Colonic mucosa (tissue), 4 donors: ENCODE measurements around the gene PLAAT4. TPM values are rescaled to one million over a fixed set of nuclear protein-coding genes. Genes with fewer than 3 reads are reported as not detected.
"Not testable (repeated sequence)": the region's sequence is repeated elsewhere in the genome, so short reads cannot be mapped to it uniquely, and the experiment has no call there.

Experiments
- DNase-seq: peaks from one replicate; pipeline ENCODE4 v3.0.0-alpha.2; 2020
- H3K27ac ChIP-seq: fragments of 200-600 bp; one replicate; pipeline ENCODE4 v1.8.0; 2021
- H3K27me3 ChIP-seq: fragments of 200-600 bp; one replicate; pipeline ENCODE4 v1.8.0; 2021
- H3K36me3 ChIP-seq: fragments of 200-600 bp; one replicate; pipeline ENCODE4 v1.8.0; 2021
- H3K4me1 ChIP-seq: fragments of 200-600 bp; one replicate; pipeline ENCODE4 v1.8.0; 2021; ENCODE audit warnings: mild to moderate bottlenecking
- H3K4me3 ChIP-seq: fragments of 200-600 bp; one replicate; pipeline ENCODE4 v1.8.0; 2021
- H3K9ac ChIP-seq, 2 donors: one replicate each; pipeline ENCODE4 v1.7.0; 2013; ENCODE audit warnings: control low read depth in 2 of 2, low read depth in 2 of 2, low read length in 2 of 2
- H3K9me3 ChIP-seq: fragments of 200-600 bp; one replicate; pipeline ENCODE4 v1.8.0; 2021
- intact Hi-C: fragments of 100-400 bp; cut with DNase I; formaldehyde crosslinking; loops from one replicate; pipeline ENCODE4 v1.14.1; 2022
- total RNA-seq, 2 donors: library from RNA; stranded (reverse); fragmentation: NEBNext Ultra II Directional in 1 of 2; extraction: Animal tissue kit (Norgen Biotek cat#: 25700) in 1 of 2; gene quantifications; one replicate each; pipeline ENCODE4 v1.2.1, GENCODE V29; 2021
- TF ChIP-seq, protein P1 (sequence below): fragments of 200-600 bp; IDR thresholded peaks from one replicate; pipeline ENCODE4 v1.8.0; 2022; ENCODE audit warnings: antibody characterized with exemption, mild to moderate bottlenecking
- donor health status: healthy.
- donor health status: DM: no; HTN: no; CAD: no.
- donor health status: DM: no; HTN: no; CAD: no.

Gene PLAAT4
- total RNA-seq, 2 donors from 2014 or later, result 9.9 to 40.7 TPM

DNA sequence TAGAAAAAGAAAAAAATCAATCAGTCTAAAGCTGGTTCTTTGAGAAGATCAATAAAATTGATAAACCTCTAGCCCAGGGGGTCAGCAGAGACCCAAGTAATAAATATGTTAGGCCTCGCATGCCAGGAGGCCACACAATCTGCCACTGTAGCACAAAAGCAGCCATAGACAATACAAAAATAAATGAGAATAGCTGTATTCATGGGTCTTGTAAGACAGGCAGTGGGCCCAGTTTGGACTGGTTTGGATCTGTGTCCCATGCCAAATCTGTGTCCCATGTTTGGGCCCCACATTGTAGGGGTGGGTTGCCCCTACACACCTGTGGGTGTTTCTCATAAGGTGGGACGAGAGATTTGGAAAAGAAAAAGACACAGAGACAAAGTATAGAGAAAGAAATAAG, 6.6 kb upstream of the PLAAT4 start:
- Histone ChIP-seq H3K36me3 (no peaks in the 10 kb centered on the region), H3K4me1 (no peaks in the 10 kb centered on the region), H3K27me3 (no peaks in the 10 kb centered on the region), H3K4me3 (no peak overlapping the region), H3K9me3 (no peaks in the 10 kb centered on the region), H3K27ac (no peak overlapping the region), H3K9ac (no peak overlapping the region)
- TF ChIP-seq, protein P1, sequence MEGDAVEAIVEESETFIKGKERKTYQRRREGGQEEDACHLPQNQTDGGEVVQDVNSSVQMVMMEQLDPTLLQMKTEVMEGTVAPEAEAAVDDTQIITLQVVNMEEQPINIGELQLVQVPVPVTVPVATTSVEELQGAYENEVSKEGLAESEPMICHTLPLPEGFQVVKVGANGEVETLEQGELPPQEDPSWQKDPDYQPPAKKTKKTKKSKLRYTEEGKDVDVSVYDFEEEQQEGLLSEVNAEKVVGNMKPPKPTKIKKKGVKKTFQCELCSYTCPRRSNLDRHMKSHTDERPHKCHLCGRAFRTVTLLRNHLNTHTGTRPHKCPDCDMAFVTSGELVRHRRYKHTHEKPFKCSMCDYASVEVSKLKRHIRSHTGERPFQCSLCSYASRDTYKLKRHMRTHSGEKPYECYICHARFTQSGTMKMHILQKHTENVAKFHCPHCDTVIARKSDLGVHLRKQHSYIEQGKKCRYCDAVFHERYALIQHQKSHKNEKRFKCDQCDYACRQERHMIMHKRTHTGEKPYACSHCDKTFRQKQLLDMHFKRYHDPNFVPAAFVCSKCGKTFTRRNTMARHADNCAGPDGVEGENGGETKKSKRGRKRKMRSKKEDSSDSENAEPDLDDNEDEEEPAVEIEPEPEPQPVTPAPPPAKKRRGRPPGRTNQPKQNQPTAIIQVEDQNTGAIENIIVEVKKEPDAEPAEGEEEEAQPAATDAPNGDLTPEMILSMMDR, result no peak
- DNase-seq, result no peak
- intact Hi-C loops, result no loop called here

DNA sequence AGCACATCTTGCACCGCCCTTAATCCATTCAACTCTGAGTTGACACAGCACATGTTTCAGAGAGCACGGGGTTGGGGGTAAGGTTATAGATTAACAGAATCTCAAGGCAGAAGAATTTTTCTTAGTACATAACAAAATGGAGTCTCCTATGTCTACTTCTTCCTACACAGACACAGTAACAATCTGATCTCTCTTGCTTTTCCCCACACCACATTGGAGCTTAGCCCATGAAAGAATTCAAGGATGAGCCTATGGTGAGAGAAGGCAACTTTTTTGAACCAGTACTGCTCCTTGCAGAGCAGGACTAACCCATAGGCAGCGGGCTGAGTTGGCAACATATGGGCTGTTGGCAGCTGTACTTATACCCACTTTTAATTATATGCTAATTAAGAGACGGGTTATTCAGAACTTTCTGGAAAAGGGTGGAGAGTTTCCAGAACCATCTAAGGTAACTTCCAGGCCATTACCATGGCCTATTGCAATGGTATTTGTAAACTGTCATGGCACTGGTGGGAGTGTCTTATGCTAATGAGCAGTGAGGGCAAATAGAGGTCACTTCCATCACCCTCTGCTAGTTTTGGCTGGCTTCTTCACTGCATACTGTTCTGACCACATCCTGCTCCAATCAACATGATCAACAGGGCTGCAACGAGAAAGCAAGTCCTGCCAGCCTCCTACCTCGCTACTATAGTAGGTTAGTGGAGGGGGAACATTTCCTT, 5.4 kb upstream of the PLAAT4 start:
- H3K4me1 ChIP-seq, H3K27me3 ChIP-seq, H3K36me3 ChIP-seq, H3K4me3 ChIP-seq, H3K9ac ChIP-seq, intact Hi-C loops, H3K9me3 ChIP-seq, H3K27ac ChIP-seq: not testable (repeated sequence)
- peak; percentile 26 for DNase-seq

DNA sequence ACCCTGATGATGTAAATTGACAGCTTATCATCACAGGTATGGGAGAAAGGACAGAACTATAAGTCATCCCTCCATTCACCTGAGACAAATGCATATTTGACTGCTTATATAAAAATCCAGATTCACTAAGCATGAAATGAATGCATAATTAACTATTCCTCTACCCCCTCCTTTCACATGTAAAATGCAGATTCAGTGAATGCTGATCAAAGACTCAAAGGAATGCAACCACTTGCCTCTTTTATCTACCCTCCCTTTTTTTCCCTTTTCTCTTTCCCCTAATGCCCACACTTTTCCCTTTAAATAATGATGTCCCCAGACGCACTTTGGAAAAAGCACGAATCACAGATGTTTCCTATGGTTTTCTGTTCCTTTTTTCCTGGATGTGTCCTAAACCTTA, 4.5 kb upstream of the PLAAT4 start:
- Histone ChIP-seq H3K4me1 (peaks cover 6% of the 10 kb centered on the region), H3K9me3 (no peaks in the 10 kb centered on the region), H3K36me3 (no peaks in the 10 kb centered on the region), H3K27me3 (no peaks in the 10 kb centered on the region), H3K9ac (no peak overlapping the region), H3K4me3 (no peak overlapping the region), H3K27ac (no peak overlapping the region)
- intact Hi-C loops, result no loop called here
- TF ChIP-seq, protein P1, result no peak
- DNase-seq, result no peak

DNA sequence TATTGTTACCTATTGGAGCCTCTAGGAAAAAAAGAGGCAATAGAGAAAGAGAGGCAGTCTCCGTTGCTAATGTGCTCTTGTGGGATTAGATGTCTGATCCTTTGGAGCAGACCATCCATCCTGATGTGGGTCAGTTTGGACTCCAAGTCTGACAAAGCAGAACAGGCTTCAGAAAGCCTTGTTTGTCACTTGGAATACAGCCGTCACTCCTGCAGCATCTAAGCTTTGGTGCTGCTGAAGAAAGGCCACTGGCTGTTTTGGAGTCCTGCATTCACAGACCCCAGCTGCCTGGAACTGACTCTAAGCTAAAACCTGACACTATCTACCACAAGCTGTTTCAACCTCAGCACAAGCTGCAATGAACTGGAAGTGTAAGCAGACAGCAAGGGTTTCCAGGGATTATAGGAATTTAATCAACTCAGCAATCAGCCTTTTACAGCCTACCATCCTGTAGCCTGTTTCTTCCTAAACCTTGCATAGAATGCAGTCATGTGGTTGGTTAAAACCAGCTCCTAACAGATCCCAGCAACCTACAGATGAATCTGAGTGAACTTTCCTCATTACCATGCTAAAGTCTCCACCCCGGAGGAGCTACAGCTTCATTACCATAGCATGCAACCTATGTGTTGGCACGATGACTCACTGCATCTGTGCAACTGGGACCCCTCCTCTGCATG, 3.7 kb upstream of the PLAAT4 start:
- H3K36me3 ChIP-seq, result no peaks in the 10 kb centered on the region
- H3K27me3 ChIP-seq, result no peaks in the 10 kb centered on the region
- H3K27ac ChIP-seq, result no peak overlapping the region
- H3K4me1 ChIP-seq, result peaks cover 9% of the 10 kb centered on the region
- no peak for DNase-seq
- intact Hi-C loops, result no loop called here
- no peak overlapping the region for H3K4me3 ChIP-seq
- no peaks in the 10 kb centered on the region for H3K9me3 ChIP-seq
- no peak overlapping the region for H3K9ac ChIP-seq
- TF ChIP-seq, protein P1, result no peak

DNA sequence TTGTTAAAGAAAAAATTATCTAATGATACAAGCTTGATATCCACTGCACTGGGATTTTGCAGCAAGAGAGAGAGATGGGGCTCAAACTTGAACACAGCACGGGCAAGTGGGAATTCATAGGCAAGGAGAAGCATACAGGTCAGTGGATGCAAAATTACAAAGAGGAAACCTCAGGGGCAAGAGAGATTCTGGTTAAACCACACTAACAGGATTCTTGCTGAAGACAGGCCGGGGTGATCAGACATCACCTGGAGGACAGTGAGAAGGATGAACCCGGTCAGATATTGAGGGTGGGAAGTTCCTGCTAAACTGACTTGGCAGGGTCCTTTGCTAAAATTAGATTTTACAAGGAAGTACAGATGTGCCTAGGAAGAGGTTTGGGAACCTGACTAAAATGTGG, 2.5 kb upstream of the PLAAT4 start:
- no peak overlapping the region for H3K4me3 ChIP-seq
- no peak for DNase-seq
- no peaks in the 10 kb centered on the region for H3K27me3 ChIP-seq
- H3K9ac ChIP-seq, result no peak overlapping the region
- TF ChIP-seq, protein P1, result no peak
- no peaks in the 10 kb centered on the region for H3K9me3 ChIP-seq
- peaks cover 10% of the 10 kb centered on the region for H3K4me1 ChIP-seq
- intact Hi-C loops, result no loop called here
- H3K36me3 ChIP-seq, result no peaks in the 10 kb centered on the region
- no peak overlapping the region for H3K27ac ChIP-seq

DNA sequence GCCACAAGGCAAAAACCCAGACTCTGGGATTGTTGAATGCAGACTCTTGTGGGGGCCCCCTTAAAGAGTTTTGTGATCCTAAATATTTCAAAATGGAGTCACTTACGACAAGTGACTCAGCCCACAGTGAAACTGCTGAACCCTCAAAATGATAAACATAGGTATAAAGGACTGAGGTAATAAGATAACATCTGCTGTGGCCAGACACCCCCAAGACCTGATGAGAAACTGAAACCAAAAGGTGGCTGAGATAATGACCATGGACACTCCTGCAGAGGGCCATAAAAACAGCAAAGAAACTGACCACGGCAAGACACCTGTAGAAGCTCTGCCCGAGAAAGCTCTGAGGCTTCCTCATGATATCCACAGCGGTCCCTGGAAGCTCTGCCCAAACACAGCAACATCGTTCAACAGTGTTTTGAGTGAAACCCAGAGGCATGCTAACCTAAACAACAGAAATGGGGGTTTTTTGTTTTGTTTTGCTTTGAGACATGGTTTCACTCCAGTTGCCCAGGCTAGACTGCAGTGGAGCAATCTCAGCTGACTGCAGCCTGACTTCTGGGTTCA, 1.6 kb upstream of the PLAAT4 start:
- H3K4me1 ChIP-seq, result peaks cover 10% of the 10 kb centered on the region
- TF ChIP-seq, protein P1, result no peak

More for the DNA sequence above, 1.6 kb upstream of the PLAAT4 start:
- Histone ChIP-seq H3K36me3 (no peaks in the 10 kb centered on the region), H3K9me3 (no peaks in the 10 kb centered on the region), H3K9ac (no peak overlapping the region), H3K27ac (peak overlapping the region; percentile 73), H3K27me3 (no peaks in the 10 kb centered on the region), H3K4me3 (no peak overlapping the region)
- no peak for DNase-seq
- intact Hi-C loops, result no loop called here
